Fibroblast of skin of left quadriceps (primary cell): ENCODE data around the gene SUV39H2.
"Not testable (repeated sequence)": the region's sequence is repeated elsewhere in the genome, so short reads cannot be mapped to it uniquely, and the experiment has no call there.

ENCODE experiments used
- DNase-seq, 2 experiments: peaks; one replicate each; pipeline ENCODE4 v3.0.0-alpha.2; 2013; ENCODE audit warnings: low read depth in 2 of 2

The SUV39H2 gene

GRCh38 chr10:14878266-14879123 lies at the start of gene SUV39H2:
Gene SUV39H2 (plus strand): TSS chr10:14878866. CDS start chr10:14878889, 23 bp downstream.
- peak; percentile 89 to 90 for DNase-seq

GRCh38 chr10:14833106-14833505 lies 45.6 kb upstream of the SUV39H2 start:
- no peak for DNase-seq

GRCh38 chr10:14836208-14836607 lies 42.5 kb upstream of the SUV39H2 start:
- DNase-seq: peak; percentile 47 to 54

- DNase-seq: no peak
Observed at GRCh38 chr10:14837003-14837756, 41.5 kb upstream of the SUV39H2 start.

GRCh38 chr10:14837757-14838581 lies 40.7 kb upstream of the SUV39H2 start, which contains the start of the genes CDNF, HSPA14 and MSANTD7:
Gene CDNF (minus strand): TSS chr10:14838037. CDS start chr10:14837946, 91 bp downstream.
Gene HSPA14 (plus strand): TSS chr10:14838306. CDS start chr10:14838403, 97 bp downstream.
Gene MSANTD7 (plus strand): TSS chr10:14838306. CDS start chr10:14842285, 3,979 bp downstream.
- peak; percentile 98 to 99 for DNase-seq

GRCh38 chr10:14838582-14839304 lies 39.9 kb upstream of the SUV39H2 start:
- DNase-seq: no peak

GRCh38 chr10:14839305-14839695 lies 39.4 kb upstream of the SUV39H2 start:
- no peak for DNase-seq

GRCh38 chr10:14840178-14840577 lies 38.5 kb upstream of the SUV39H2 start:
- no peak for DNase-seq

- DNase-seq: no peak
Observed at GRCh38 chr10:14843327-14843988, 35.2 kb upstream of the SUV39H2 start.

- DNase-seq: no peak
Observed at GRCh38 chr10:14844948-14845347, 33.7 kb upstream of the SUV39H2 start.

- DNase-seq: no peak
Observed at GRCh38 chr10:14852236-14852635, 26.4 kb upstream of the SUV39H2 start.

- DNase-seq: no peak
Observed at GRCh38 chr10:14855453-14855852, 23.2 kb upstream of the SUV39H2 start.

- DNase-seq: no peak
Observed at GRCh38 chr10:14858338-14858960, 20.2 kb upstream of the SUV39H2 start.

- no peak for DNase-seq
Observed at GRCh38 chr10:14859043-14859442, 19.6 kb upstream of the SUV39H2 start.

- no peak for DNase-seq
Observed at GRCh38 chr10:14859775-14860174, 18.9 kb upstream of the SUV39H2 start.

GRCh38 chr10:14860791-14861190 lies 17.9 kb upstream of the SUV39H2 start:
- DNase-seq: no peak

- DNase-seq: not testable (repeated sequence)
Observed at GRCh38 chr10:14864466-14864865, 14.2 kb upstream of the SUV39H2 start.

GRCh38 chr10:14864871-14865270 lies 13.8 kb upstream of the SUV39H2 start:
- not testable (repeated sequence) for DNase-seq

- DNase-seq: peak; percentile 23 to 28
Observed at GRCh38 chr10:14873090-14873760, 5.4 kb upstream of the SUV39H2 start.
